ENCODE results near the gene WDR35. TPM values are rescaled to one million over a fixed set of nuclear protein-coding genes. Genes with fewer than 3 reads are reported as not detected.

WDR35 gene
- total RNA-seq, 1 experiment from 2014 or later = 15.5 TPM

GRCh38 chr2:19914266-19914975, 75.5 kb downstream of the WDR35 start:
- Mint-ChIP-seq H3K27ac (no peak overlapping the region), H3K36me3 (peaks cover 4% of the 10 kb centered on the region), H3K4me3 (no peak overlapping the region), H3K27me3 (ENCODE audit: low read depth) (no peaks in the 10 kb centered on the region), H3K9me3 (no peaks in the 10 kb centered on the region), H3K4me1 (no peaks in the 10 kb centered on the region)
- ATAC-seq (no peak), DNase-seq (ENCODE audit: low spot score) (no peak)
- TF ChIP-seq FOXP1 (CRISPR knock-in tag; IDR thresholded peaks at IDR 0.05; ENCODE audit: borderline replicate concordance) (no peak), FOXK1 (CRISPR knock-in tag; IDR thresholded peaks at IDR 0.05) (no peak), CBFB (CRISPR knock-in tag; IDR thresholded peaks at IDR 0.05; ENCODE audit: low read depth) (no peak), ZNF671 (CRISPR knock-in tag; IDR thresholded peaks at IDR 0.05) (no peak), ZBTB21 (CRISPR knock-in tag; IDR thresholded peaks at IDR 0.05; ENCODE audit: borderline replicate concordance) (no peak), MYBL2 (CRISPR knock-in tag; IDR thresholded peaks at IDR 0.05) (no peak), GABPB1 (CRISPR knock-in tag; IDR thresholded peaks at IDR 0.05) (no peak), ZNF263 (CRISPR knock-in tag; IDR thresholded peaks at IDR 0.05; ENCODE audit: low read depth) (no peak), NR1H2 (CRISPR knock-in tag; IDR thresholded peaks at IDR 0.05) (no peak)
- CTCF ChIA-PET = no interaction called here
- POLR2A ChIA-PET = no interaction called here

DNA sequence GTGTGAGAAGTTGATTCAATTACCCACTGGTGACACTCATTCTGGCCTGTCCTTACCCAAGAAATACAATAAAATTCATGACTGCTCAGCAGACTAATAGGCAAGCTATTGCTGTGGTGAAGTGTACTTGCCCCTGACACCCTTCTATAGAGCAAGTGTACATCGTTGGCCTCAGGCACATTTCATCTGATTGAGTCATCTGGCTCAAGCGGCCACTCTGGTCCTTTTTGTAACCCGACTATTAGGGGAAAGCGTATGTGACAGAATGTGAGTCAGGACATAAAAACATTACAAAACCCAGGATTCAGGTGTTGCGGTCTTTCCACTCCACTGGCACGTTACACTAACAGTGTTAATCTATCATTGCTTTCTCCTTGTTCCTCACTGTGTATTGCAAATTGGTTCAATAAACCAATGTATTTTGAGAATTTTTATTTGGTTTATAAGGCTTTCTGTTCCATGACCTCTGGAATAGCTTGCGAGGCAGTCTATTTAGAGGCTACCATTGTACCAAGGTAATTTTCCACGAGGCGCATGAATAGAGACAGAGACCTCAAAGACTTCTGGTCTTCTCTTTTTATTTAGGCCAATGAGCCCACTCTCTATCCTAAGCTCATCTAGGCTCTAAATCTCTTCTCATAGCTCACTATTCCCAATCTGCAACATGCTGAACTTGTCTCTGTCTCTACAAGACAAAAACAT, 77.9 kb downstream of the WDR35 start:
- POLR2A ChIA-PET = interaction anchor here (1.3 kb wide), 1 partner anchor 11 kb away, joined by 3 read pairs; no protein-coding TSS in a partner anchor
- H3K4me3 Mint-ChIP-seq = no peak overlapping the region
- DNase-seq (ENCODE audit: low spot score) (no peak), ATAC-seq (no peak)
- CTCF ChIA-PET = no interaction called here
- H3K27me3 Mint-ChIP-seq (ENCODE audit: low read depth) = no peaks in the 10 kb centered on the region
- H3K36me3 Mint-ChIP-seq = no peaks in the 10 kb centered on the region
- H3K27ac Mint-ChIP-seq = no peak overlapping the region
- no peaks in the 10 kb centered on the region for H3K9me3 Mint-ChIP-seq
- no peak for TF ChIP-seq AR (CRISPR knock-in tag; IDR thresholded peaks at IDR 0.05)
- no peak for TF ChIP-seq IRF2 (CRISPR knock-in tag; IDR thresholded peaks at IDR 0.05; ENCODE audit: borderline replicate concordance, low read depth)
- no peak for TF ChIP-seq ZNF532 (CRISPR knock-in tag; IDR thresholded peaks at IDR 0.05; ENCODE audit: borderline replicate concordance)
- TF ChIP-seq ATF1 (CRISPR knock-in tag; IDR thresholded peaks at IDR 0.05) = no peak
- no peak for TF ChIP-seq CREM (CRISPR knock-in tag; IDR thresholded peaks at IDR 0.05)
- no peaks in the 10 kb centered on the region for H3K4me1 Mint-ChIP-seq

DNA sequence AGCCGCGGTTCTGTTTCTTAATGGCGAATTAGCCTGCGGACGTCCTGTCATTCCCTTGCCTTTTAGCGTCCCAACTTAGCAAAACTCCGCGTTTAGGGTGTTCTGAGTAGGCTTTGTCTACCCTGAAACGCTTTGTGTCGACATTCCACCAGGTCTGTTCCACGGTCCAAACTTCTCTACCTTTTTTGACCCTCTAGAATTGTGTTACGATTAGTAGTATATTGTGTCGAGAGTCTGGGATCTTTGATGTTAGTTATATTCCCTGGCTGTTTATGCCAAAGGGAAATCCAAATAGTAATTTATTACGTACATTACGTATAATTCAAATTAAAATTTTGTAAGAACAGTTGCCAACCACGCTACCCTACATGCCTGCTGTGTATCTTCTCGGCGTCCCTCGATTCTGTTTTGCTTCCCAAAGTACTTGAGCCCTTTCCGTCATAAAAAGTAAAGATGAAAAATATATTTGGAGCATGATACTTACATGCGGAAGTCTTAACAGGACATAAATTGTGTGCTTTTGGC, 87.6 kb downstream of the WDR35 start:
- Mint-ChIP-seq H3K9me3 (no peaks in the 10 kb centered on the region), H3K27me3 (ENCODE audit: low read depth) (no peaks in the 10 kb centered on the region), H3K4me1 (peaks cover 15% of the 10 kb centered on the region), H3K4me3 (peak overlapping the region; percentile 98), H3K27ac (peak overlapping the region; percentile 98), H3K36me3 (no peaks in the 10 kb centered on the region)
- CTCF ChIA-PET = interaction anchor here (1.0 kb wide), 1 partner anchor 54 kb away, joined by 3 read pairs; no protein-coding TSS in a partner anchor
- DNase-seq (ENCODE audit: low spot score) (no peak), ATAC-seq (no peak)
- TF ChIP-seq JUN (CRISPR knock-in tag; IDR thresholded peaks at IDR 0.05) (no peak), ESRRA (CRISPR knock-in tag; IDR thresholded peaks at IDR 0.05; ENCODE audit: borderline replicate concordance) (no peak), ZBTB21 (CRISPR knock-in tag; IDR thresholded peaks at IDR 0.05; ENCODE audit: borderline replicate concordance) (no peak)
- POLR2A ChIA-PET = no interaction called here
